DMS53 treated with DMSO at 0.1 percent for 48 hours (cell line): ENCODE results near the gene INO80E.

Source experiments
- DNase-seq: peaks from one replicate; lab custom pipeline; 2025; ENCODE audit not compliant: unreplicated experiment; lab: John Stamatoyannopoulos, UW

The INO80E gene

DNA sequence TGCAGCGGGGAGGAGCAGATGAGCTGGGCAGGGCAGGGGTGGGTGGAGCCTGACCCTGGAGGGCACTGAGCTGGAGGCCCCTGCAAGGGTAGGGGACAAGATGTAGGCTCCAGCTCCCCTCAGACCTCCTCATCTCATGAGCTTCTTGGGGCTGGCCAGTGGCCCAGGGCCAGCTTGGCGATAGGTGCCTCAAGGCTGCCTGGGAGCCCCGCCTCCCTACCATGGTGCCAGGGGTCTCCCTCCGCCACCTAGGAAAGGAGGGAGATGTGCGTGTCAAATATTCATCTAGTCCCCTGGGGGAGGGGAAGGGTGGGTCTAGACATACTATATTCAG, 4.5 kb upstream of the INO80E start:
- DNase-seq, result no peak

DNA sequence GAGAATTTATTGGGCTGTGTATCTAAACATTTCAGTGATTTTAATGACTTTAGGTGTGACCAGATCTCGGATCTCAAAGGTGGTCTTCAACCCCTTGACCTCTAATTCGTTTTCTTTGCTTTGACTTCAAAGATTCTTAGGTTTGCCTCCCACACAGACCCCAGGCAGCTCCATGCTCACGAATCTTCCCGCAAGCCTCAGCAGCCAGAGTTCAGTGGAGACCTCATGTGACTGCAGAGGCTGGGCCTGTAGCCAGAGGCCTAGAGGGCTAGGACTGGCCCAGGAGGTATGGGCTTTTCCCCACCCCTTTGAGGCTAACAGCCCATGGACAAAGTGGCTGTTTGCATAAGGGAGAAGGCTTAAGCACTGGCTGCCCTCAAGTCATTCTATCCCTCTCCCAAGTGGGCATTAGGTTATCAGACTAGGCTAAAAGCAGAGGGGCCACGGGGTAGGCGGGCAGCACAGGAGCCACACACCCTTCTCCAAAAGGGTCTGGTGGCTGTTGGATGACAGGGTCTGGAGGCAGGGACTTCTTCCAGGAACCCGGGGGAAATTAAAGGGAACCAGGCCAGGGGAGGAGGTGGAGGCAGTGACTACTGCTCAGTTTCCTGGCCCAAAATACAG, 3.6 kb upstream of the INO80E start:
- DNase-seq, result no peak

DNA sequence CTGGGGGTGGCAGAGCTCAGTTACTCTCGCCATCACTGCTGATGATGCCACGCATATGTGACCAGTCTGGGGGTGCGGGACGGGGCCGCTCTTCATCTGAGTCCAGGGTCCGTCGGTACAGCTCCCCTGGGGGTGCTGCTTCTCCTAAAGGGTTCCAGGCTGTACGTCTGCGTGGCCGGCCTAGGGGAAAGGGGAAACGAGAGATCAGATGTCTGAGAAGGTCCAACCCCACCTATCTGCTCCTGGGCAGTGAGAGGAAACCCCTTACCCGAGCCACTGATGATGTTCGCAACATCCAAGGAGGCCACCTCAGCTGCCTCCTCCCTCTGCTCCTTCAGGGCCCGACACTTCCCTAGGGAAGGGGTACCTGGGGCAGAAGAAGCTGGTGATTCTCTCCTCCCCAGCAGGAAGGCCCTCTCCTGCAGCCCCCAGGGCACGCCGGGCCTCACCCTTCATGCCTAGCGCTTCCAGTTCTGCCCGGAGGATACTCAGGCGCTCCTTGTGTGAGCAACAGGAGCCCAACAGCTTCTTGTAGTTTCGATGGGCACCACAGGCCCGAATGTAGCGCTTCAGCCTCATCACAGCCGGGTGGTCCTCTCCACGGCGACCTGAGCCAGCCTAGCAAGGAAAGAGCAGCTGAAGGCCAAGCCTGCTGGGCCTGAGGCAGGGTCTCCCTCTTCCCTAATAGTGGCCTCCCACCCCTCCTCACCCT, 2.7 kb upstream of the INO80E start:
- no peak for DNase-seq

DNA sequence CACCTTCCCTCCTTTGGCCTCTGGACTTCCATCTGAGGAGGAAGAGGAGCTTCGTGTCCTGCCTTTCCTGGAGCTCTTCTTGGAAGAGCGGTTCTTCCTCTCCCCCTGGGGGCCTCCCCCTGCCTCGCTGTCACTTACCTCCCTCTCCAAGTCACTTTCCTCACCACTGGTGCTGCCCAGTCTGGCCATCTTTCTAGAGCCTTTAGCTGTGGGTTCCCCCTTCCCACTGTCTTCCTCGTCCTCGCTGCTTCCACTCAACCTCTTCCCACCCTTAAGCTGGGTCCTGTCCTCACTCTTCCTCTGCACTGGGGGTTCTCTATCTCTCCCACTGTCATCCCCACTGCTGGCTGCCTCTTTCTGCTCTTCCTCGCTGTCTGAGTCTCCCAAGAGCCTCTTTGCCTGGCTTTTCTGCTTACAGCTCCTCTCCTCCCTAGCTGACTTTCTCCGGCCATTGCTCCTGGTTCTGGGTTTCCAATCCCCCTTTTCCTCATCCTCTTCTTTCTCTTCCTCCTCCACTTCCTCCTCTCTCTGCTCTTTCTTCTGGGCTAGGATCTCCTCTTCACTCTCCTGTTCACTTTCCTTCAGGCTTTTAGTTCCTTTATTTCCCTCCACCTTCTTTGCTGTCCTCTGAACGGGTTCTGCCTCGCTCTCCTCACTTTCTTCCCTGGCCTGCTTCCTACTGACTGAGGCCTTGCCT, 2.0 kb upstream of the INO80E start:
- no peak for DNase-seq

DNA sequence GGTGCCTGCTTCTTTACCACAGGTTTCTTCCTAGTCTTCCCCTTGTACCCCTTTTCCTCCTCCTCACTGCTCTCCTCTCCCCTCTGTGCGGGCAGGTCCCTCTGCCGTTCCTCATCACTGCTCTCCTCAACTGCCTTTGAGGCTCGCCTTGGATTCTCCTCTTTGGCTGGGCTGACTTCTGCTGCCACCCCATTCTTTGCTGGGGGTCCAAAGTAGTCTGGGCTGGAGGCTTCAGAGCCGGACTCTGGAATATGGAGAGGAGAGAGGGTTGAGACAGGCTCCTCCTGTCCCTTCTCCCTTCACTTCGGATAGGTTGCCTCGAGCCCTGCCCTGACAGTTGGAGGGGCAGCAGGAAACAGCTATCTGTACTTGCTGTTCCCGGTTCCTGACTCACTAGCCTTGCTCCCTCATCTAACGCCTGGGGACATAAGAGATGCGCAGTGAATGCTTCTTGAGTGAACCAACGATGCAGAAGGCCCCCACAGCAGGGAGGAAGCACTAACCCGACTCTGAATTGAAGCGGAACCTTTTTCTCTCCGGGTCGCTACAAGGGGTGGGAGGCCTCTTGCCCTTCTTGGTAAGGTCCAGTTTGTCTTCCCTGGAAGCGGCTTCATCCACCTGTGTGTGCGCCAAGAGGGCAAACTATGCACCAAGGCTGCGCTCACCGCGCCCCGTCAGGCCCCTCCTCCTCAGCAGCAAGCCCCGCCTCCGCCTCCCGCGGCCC, 1.3 kb upstream of the INO80E start:
- no peak for DNase-seq

DNA sequence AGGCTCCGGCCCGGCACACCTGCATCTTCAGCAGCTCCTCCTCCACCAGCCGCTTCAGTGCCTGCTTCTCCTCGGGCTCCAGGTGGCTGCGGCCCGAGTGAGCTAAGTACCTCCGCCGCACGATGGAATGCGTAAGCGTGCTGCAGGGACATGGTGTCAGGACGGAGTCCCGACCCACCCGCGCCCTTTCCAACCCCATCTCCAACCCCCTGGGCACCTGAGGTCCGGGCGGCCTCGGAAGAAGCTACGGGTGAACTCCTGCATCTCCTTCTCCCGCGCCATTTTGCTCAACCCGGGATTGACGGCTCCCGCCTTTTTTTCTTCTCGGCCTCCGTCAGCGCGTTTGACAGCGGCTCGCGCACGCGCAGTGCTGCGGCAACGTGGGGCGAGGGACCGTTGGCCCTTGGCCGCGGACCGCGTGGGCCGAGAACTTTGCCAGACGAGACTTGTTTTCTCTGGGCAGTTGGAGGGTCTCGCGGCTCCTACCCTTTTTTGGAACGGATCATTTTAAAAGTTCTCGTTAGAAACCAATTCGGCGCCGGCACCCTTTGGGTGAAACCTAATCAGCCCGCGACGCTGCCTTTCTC, 624 bp upstream of the INO80E start, which contains the start of gene HIRIP3:
Gene HIRIP3, minus strand, starts transcription at position 294 of the 587 bp plus-strand sequence. Its CDS starts 12 bp downstream, at position 282.
- peak; percentile 47 for DNase-seq

DNA sequence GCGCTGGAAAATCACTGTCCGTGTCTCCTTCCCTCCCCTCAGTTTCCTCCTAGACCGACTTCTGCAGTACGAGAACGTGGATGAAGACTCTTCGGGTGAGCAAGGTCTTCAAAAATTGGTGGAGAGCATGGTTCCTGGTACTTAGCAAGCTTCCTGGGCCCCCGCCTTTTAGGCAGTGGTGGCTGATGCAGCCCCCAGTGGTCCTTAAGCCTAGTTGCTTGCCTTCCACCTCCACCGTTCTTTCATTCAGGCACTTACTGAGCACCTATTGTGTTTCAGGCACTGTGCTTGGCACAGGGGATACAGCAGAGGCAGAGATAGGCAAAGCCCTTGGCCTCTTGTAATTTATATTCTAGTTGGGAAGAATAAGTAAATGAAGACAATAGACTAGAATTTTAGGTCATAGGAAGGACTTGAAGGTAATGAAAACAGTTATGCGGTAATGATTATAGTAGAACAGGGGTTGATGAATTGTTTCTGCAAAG, 767 bp downstream of the INO80E start:
- DNase-seq, result no peak

DNA sequence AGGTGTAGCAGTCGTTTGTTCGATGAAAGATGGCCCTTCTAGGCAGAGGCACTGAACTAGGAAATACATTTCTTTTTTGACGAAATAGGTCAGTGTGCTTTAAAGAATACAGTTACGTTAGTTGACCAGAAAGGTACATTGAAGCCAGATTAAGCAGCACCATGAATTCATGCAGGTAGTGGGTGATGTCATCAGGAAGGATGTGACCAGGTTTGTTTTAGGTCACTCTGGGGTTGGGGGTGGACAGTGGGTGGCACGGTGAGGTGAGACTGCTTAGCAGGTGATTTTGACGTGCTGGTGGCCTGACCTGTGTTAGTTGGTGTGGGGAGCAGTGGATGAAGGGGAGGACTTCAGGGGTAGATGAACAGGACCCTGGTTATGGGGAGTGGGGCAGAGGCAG, 3.6 kb downstream of the INO80E start:
- DNase-seq, result no peak

DNA sequence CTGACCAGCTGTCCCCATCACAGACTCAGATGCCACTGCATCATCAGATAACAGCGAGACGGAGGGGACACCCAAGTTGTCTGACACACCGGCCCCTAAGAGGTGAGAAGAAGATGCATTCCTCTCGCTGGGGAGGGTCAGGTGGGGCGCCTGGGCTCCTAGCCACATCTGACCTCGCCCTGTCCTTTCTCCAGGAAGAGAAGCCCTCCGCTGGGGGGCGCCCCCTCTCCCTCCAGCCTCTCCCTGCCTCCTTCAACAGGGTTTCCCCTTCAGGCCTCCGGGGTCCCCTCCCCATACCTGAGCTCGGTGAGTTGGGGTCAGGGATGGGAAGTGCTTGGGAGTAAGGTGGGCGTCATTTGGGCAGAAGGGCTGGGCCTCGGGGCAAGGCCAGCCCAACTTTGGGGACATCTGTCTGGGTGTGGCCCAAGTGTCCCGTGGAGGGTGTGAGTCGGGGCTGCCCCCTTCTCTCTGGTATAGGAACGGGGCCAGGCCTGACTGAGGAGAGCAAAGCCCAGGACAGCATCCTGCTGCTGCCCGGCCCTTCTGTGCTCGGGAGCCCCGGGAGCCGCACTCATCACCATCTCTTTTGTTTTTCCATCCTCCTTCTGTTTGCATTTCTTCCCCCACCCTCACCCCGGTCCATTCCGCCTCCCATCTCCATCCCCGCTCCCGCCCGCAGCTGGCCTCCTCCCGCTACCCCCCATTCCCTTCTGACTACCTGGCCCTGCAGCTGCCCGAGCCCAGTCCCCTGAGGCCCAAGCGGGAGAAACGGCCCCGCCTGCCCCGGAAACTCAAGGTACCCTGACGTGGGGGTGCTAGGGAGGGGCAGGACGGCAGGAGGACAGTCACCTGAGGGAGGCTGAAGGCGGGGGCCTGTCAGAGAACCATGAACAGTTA, 4.9 kb downstream of the INO80E start:
- no peak for DNase-seq

DNA sequence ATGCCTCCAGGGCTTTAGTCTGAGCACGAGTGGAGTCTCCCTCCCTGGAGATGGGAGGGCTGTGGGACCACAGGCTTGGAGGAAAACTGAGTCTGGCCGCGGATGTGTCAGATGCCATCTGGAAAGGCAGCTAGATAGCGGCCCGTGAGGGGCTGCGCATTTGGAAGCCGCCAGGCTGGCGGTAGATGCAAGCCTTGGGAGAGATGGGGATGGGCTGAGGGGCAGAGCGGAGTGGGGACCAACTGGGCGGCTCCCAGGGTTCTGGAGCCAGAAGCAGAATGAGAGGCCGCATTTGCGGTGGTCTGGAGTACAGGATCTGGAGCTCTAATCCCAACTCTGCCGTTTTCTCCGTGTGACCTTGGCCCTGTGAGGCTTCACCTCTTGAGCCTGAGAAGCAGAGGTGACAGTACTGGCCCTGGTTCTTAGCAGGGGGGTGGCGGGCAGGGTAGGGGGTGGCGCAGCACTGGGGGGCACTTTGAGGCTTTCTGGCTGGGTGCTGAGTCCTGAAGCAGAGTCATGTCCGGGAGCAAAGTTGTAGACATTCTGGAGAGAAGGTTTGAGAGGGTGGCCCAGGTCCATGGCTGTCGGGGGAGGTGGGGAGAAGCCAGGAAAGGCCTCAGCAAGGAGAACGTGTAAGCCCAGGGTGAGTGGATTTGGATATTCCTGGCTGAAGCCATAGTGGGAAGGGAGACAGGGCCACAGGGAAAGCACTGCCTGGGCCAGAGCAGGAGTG, 6.7 kb downstream of the INO80E start:
- no peak for DNase-seq

DNA sequence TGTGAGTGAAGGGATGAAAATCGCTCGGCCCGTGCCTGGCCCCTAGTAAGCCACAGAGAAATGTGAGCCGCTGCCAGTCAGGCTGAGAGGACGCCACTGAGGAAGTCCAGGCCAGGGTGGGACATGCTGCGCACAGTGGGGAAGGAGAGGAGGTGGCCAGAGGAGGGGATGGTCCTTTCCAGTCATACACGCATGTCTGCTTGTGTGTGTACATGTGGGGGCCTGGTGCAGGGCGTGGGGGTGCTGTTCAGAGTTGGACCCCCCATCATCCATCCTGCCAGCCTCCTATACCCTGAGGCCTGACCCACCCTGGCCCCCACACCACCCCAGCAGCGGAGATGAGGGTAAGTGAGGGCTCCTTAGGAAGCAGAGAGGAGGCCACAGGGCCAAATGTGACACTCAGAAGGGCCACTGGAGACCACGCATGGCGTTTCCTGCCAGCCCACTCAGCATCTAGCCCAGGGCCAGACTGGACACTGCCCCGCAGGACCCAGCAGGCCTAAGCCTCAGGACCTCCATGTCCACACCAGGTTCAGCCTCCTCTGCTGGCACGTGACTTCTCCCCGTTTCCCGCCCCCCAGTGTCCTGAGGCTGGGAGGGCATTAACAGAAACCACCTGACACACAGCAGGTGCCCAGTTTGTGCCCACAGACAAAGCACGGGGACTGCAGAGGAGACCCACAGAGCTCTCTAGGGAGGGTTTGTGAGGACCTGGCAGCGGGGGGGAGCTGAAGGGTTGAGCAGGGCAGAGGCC, 7.8 kb downstream of the INO80E start:
- no peak for DNase-seq

DNA sequence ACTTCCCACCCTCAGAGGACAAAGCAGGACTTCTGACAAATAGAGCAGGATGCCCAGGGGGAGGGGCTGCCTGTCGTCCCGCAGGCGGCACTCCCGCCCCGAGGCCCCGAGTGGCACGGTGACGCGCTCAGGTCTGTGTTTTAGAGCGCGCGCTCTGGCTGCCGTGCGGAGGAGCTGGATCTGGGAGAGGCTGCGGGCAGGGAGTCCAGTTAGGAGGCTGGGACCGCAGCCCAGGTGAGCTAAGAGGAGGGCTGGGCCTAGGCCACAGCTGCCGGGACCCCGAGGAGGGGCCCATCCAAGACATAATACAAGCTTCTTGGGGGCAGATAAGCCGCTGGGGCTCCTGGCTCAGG, 8.4 kb downstream of the INO80E start:
- peak; percentile 80 for DNase-seq

DNA sequence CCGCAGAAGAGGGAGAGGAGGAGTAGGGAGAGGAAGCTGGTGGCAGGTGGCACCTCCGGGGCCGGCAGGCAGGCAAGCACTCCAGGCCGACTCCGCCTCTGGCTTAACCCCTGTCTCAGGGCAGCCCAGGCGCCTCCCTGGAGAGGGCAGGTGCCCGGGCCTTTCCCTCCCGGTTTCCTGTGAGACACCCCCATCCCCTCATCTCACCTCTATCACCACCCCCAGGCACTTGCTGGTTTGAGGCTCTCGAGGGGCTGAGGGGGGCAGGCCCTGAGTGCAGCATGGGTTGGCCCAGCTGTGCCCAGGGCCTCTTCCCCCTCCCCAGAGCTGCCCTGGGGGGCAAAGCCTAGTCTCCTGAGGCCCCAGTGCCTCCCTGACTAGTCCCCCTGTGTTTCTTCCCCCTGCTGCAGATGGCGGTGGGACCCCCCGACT, 8.8 kb downstream of the INO80E start:
- DNase-seq, result no peak

DNA sequence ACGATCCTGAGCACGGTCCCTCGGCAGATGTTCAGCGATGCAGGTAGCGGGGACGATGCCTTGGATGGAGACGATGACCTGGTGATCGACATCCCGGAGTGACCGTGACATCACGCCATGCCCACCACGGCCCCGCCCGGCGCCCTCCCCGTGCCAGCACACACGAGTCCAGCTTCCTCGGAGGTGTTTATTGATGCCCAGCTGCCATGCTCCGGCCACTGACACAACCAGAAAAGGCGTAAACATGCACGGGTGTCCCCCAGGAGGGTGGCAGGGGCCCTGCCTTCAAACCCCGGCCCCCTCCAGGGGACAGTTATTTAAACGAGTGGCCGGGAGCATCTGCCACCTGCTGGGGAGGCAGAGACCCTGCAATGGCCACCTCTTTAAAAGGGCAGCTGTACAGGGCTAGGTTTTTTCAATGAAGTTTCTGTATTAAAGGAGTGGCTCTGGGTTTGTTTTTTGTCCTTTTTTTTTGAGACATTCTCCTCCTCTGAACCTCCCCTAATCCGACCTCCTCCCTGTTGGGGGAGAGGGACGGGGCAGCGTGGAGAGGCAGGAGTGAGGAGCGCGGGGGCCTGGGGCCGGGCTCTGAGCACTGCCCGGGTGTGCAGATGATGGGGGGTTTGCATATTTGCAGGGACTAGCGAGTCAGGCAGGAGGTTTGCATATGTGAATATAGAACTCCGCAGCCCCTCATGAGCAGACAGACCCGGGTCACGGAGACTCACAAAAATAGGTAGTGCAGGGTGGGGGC, 9.5 kb downstream of the INO80E start:
- peak; percentile 63 for DNase-seq

DNA sequence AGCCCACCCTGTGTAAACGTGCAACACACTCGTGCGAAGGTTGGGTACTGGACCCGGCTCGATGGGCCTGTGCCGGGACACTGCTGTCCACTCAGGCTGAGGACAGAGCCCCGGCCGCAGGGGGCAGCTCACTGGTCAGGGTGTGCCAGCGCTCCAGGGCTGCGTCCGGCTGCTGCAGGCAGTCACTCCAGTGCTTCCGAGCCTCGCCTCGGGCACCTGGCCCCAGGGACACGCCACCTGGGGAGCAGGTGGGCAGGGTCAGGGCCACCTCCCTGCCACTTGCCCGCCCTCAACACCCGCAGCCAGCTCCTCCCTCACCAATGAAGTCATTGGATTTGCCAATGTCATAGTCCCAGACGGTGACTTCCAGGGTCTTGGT, 10.0 kb downstream of the INO80E start:
- no peak for DNase-seq

DNA sequence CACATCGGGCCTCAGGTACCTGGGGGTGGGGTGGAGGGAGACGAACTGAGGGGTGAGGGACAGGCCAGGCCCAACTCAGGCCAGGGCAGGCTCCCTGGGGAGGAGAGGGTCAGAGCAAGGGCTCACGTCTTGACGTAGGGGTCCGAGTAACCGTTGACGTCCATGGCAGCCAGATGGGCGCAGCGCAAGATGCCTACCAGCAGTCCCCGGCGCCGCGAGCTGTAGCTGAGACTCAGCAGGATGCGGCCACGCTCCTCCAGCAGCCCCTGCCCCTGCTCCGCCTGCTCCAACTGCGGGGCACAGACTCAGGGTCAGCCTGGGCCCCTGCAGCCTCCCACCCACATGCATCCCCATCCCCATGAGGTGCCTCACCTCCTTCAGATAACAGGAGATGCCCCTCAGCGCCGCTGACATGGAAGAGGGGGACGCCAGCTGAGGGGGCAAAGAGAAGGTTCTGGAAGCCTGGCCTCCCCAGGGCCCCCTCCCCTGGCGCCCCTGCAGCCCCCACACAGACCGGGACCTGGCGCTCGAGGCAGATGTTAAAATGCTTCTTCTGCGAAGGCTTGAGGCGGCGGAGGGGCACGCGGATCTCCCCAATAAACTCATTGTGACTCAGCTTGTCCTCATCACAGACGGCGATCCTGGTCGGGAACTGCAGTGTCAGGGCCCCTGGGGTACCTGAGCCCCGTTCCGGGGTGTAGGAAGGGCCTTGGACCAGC, 10.8 kb downstream of the INO80E start:
- DNase-seq, result no peak

DNA sequence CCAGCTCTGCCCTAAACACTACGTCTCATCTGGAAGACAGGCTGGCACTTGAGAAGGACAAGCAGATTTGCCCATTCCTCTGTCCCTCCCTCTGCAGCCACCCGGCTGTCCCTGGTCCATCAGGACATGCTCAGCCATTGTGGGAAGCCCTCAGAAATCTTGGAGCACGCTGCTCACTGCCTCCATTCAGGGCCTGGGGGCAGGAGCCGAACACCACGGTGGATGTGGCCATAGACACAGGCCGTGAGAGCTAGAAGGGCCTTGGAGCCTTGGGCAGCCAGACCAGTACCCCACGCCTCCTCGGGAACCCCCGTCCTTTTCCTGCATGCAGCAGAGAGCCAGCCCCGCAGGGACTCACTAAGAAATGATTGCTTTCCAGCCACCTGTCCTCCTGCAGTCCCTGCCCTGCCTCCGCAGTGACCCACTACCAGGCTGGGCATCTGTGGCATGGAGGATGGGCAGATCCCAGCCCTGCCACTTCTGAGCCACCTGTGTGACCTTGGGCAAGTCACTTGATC, 11.4 kb downstream of the INO80E start:
- no peak for DNase-seq
